HG03280 (cell line): Measurements from ENCODE around the gene FAM131A.

Source experiments
- ATAC-seq: cut with Tn5 transposase; IDR thresholded peaks from one replicate; pipeline ENCODE4 v1.9.1; 2021; ENCODE audit warnings: mild to moderate bottlenecking, moderate library complexity; ENCODE audit not compliant: unreplicated experiment

The FAM131A gene

DNA sequence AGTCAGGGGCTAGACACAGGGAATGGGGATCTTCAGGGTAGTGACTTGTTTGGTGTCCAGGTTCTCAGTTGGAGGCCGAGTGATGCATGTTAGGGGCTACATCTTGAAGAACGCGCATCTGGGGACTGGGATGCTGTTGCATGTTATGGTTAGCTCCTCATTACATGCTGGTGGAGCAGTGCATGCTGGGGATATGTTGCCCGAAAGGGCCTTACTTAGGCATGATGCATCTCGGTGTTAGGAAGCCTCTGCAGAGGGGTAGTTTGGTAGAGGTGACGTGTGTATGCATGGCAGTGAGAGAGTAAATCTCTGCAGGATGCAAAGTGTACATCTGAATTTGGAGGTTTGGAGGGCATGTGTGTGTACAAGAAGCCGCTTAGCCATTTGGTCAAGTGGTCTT is 20.6 kb upstream of the FAM131A start:
- ATAC-seq: no peak

DNA sequence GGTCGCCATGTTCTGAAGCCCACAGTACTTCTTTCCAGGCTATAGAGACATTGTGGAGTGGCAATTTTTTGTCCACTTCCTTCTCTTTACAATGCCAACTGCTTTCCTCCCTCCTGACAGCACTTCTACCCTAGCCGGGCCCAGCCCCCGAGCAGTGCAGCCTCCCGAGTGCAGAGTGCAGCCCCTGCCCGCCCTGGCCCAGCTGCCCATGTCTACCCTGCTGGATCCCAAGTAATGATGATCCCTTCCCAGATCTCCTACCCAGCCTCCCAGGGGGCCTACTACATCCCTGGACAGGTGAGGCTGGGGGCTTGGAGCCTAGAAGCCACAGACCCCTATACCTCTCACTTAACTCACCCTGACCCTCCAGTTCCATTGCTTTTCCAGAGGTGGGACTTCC is 20.2 kb upstream of the FAM131A start:
- ATAC-seq: no peak

DNA sequence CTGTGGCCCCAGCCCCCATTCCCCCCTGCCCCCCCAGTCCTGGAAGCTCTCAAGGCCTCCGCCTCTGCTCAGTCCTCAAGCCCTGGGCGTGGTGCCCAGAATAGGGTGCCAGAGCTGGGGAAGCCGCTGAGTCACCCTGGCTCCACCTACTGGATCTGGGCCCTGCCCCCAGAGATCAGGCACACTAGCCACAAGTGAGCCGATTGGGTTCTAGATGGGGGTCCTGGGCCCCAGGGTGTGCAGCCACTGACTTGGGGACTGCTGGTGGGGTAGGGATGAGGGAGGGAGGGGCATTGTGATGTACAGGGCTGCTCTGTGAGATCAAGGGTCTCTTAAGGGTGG is 17.3 kb upstream of the FAM131A start:
- no peak for ATAC-seq

DNA sequence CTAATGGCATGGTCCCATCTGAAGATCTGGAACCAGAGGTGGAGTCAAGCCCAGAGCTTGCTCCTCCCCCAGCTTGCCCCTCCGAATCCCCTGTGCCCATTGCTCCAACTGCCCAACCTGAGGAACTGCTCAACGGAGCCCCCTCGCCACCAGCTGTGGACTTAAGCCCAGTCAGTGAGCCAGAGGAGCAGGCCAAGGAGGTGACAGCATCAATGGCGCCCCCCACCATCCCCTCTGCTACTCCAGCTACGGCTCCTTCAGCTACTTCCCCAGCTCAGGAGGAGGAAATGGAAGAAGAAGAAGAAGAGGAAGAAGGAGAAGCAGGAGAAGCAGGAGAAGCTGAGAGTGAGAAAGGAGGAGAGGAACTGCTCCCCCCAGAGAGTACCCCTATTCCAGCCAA is 15.7 kb upstream of the FAM131A start:
- ATAC-seq: no peak

DNA sequence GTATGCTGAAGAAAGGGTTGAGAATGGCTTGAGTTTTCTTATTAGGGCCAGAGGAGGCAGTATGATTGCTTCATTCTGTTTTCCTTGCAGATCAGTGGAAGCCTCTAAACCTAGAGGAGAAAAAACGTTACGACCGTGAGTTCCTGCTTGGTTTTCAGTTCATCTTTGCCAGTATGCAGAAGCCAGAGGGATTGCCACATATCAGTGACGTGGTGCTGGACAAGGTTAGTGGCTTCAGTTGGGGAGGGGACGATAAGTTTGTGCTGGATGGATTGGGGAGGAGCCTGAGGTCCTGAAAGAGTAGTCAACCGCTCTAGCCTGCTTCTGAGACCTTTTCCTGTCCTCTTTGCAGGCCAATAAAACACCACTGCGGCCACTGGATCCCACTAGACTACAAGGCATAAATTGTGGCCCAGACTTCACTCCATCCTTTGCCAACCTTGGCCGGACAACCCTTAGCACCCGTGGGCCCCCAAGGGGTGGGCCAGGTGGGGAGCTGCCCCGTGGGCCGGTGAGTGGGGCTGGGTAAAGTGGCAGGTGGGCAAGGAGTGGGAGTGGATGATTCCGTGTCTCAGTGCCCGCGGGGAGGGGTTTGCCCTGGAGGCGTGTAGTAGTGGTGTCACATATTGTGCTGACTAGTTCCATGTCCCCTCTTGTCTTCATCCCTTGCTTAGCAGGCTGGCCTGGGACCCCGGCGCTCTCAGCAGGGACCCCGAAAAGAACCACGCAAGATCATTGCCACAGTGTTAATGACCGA is 14.5 kb upstream of the FAM131A start:
- ATAC-seq: no peak

DNA sequence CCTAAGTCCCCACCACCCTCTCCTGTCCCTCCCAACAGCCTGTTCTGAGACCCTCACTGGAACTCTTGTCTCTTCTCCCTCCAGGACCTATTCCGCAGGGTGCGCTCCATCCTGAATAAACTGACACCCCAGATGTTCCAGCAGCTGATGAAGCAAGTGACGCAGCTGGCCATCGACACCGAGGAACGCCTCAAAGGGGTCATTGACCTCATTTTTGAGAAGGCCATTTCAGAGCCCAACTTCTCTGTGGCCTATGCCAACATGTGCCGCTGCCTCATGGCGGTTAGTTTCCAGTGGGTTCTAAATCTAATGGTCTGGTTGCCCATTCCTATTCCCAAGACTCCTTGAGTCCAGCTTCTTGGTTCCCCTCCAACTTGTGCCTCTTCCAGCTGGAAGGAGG is 13.7 kb upstream of the FAM131A start:
- no peak for ATAC-seq

DNA sequence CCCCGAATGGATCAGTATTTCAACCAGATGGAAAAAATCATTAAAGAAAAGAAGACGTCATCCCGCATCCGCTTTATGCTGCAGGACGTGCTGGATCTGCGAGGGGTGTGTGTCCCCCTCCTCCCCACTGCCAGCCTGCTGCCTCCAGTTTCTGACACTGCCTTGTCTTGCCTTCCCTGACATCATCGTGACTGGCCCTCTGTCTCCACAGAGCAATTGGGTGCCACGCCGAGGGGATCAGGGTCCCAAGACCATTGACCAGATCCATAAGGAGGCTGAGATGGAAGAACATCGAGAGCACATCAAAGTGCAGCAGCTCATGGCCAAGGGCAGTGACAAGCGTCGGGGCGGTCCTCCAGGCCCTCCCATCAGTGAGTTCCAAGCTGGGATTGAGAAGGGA is 12.1 kb upstream of the FAM131A start:
- no peak for ATAC-seq

DNA sequence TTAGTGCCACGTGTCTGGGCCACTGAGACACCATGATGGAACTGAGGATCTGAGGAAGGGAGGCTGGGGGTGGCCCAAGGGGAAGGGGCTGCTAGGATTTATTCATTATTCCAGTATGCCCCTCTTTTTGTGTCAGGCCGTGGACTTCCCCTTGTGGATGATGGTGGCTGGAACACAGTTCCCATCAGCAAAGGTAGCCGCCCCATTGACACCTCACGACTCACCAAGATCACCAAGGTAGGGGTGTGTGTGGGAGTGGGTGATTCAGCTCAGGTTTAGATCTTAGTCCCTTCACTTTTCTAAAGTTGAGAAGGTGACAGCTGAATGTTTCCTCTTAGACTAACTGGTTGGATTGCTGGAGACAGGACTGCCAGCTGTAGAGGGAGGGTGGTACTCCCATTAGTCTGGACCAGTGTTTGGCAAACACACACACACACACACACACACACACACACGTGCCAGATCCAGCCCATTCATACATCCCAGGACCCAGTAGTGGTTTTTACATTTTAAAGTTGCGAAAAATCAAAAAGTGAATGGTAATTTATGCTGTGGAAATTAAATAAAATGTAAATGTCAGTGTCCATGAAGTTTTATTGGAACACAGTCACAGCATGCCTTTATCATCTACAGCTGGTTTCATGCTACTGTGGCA is 11.6 kb upstream of the FAM131A start:
- no peak for ATAC-seq

DNA sequence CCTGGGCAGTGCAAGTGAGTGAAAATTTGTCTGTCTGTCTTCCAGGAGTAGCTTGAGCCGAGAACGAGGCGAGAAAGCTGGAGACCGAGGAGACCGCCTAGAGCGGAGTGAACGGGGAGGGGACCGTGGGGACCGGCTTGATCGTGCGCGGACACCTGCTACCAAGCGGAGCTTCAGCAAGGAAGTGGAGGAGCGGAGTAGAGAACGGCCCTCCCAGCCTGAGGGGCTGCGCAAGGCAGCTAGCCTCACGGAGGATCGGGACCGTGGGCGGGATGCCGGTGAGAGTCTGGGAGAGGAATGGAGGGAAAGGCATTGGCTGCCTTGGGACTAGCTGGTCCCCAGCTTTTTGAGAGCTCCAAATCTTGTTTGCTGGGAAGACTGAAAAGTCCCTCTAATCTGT is 10.2 kb upstream of the FAM131A start:
- no peak for ATAC-seq

DNA sequence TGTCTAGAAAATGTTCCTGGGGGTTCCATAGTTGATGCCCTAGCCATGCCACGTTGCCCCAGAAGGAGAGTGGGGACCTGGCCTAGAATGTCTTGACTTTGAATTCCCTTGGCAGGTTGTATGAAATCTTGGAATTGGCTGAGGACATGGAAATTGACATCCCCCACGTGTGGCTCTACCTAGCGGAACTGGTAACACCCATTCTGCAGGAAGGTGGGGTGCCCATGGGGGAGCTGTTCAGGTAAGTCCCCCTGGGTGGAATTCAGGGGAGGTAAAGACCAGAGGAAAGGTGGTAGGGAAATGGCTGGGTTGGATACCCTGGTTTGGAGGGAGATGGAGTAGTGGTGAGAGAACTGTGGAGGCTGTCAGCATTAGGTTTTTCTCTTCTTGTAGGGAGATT is 8.9 kb upstream of the FAM131A start:
- ATAC-seq: no peak

DNA sequence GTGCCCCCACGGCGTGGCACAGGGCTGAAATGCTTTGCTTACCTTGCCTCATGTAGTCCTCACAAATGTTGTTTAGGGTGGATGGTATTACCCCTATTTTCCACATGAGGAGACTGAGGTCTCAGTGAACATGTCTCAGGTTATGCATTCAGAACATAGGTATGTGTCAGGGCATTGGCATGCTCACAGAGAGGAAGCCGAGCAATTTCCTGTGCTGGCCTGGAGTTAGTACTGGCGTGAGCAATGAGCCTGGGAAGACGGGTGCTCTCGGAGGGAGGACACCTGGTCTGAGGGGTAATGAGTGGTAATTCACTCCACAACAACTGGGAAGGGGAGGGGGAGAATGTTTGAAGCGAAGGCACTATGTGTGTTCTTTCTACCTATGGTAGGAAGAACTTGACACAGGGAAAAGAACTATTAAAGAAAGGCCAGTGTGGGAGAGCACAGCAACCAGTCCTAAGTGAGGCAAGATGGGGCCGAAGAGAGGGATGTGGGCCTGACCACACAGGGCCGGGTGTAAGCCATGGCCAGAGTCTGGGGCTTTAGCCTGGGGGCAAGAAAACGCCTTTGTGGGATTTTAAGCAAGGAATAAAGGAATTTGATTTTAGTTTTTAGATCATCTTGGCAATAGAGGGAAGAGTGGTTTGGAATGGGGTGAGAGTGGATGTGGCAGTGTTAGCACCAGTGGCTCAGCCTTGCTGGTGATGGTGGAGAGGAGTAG is 4.9 kb upstream of the FAM131A start:
- no peak for ATAC-seq

DNA sequence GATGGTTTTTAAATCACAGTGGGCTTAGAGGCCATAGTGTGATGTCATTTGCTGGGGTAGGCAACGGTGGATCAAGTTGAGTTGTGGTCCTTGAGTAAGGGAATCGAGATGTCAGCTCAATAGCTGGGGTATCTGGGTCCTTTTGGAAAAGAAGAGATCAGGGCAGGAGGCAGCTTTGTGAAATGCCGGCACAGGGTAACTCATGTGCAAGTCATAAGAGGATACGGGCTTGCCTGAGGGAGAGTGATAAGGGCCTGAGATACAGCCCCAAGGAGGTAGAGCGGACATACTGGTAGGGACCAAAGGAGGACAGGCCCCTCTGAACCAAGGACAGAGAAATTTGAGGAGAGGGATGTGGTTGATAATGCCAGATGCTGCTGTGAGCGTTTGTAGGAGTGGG is 4.2 kb upstream of the FAM131A start:
- no peak for ATAC-seq

DNA sequence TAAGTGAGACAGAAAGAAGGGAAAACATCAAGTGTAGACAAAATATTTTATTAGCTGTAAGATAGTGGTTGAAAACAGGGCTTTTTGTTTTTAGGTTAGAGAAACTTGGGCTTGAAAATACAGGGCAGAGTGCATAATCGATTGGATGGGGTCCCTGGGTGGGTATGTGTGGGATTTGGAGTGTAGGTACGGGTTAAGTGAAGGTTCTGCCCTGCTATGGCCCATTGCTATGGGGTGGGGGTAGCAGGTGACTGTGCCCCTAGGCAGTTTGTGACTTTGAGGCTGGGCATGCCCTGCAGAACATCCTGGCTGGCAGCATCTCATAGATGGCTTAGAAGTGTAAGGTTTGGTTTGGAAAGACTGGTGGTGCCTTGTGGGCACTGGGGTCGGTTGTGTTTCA is 3.7 kb upstream of the FAM131A start:
- no peak for ATAC-seq

DNA sequence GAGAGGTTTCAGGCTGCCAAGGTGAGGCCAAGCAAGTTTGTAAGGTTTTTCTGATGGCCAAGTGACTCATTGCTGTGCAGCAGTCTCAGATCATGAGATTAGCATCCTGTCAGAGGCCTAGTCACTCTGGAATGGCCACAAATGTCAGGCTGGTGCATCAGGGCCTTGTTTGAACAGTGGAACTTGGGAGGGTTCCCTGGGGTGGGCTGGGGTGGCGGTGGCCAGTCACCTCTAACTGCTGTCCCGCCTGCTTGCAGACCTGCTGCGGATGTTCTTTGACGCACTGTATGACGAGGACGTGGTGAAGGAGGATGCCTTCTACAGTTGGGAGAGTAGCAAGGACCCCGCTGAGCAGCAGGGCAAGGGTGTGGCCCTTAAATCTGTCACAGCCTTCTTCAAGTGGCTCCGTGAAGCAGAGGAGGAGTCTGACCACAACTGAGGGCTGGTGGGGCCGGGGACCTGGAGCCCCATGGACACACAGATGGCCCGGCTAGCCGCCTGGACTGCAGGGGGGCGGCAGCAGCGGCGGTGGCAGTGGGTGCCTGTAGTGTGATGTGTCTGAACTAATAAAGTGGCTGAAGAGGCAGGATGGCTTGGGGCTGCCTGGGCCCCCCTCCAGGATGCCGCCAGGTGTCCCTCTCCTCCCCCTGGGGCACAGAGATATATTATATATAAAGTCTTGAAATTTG is 2.8 kb upstream of the FAM131A start:
- no peak for ATAC-seq

DNA sequence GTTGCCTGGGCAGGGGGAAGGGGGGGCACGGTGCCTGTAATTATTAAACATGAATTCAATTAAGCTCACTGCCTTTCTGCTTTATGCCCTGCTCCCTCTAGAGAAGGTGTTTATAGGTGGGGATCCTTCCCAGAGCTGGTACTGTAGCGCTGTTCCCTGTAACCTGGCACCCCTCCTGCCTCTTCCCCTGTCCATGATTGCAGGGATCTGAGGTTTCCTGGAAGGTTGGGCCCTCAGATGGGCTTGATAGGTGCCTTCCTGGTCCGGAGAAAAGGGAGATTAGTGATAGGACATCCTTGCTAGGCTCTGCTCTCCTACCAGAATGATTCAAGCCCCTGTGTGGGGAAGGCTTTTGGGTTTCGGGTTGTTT is 2.1 kb upstream of the FAM131A start:
- ATAC-seq: no peak

DNA sequence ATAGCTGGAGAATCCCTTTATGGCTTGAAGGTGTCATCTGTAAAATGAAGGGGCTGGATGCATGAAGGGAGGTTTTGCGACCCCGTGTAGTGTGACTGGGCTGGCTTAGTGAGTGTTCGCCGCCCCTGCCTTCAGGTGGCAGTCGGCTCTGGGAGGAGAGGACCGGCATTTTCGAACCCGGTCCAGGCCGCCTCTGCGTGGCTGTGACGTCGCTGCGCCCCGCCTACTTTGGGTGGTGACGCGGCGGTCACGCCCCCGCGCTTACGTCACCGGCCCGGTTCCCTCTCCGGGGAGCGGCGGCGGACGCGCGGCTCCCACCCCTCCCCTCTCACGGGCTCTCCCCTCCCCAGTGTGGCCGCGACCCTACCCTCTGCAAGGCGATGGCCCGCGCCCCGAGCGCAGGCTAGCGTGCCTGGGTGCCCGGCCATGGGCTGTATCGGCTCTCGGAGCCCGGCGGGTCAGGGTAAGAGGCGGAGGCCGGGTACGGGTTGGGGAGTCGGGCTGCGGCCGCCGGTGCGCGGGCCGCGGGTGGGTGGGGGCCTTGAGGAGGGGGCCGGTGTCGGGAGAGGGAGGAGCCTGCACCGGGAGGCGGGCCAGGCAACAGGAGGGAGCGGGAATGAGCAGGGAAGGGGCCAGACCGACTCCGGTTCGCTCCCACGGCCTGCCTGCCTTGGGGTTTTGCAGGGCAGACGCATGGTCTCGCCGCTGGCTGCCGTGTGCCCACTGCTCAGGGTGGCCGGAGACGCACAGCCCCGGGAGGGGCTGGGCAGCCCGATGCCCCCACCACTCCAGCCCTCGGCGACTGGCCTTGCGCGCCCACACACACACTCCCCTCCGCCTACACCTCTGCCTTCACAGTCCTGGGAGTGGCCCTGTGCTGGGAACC is 1.5 kb upstream of the FAM131A start:
- ATAC-seq: peak; percentile 84

DNA sequence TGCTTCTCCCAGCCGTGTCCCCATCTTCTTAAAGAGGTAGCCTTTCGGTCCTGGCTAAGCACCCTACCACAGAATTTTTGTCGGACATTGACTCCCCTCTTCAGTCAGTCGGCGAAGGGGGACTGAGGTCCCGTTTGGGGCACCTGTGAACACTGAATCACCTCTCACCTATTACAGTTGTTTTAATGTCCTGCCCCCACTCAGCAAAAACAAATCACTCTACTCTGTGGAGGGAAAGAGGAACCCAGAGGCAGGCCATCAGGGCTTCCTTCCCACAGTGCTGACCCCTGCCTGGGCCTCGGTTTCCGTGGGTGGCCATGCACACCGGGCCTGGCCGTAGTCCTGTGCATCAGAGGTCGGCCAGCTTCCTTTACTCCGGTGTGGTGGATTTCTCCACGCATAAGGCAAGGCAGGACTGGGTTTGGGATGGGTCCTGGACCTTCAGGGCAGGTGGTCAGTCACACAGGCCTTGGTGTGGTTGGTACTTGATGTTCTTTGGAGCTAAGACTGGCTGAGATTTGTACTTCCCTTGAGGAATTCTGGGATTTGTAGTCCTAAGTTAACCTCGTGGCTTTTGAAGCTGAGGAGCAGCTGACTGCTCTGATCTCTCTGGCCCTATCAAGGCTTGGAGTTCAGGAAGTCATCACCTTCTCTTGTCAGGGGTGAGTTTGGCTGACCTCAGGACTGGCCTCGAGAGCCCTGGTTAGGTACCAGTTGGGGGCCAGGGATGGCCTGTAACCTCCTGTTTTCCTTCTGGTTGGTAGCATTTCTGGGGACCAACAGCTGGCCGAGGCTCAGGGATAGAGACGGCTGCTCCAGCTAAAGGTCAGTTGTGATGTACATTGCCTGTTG is 627 bp upstream of the FAM131A start:
- ATAC-seq: no peak

DNA sequence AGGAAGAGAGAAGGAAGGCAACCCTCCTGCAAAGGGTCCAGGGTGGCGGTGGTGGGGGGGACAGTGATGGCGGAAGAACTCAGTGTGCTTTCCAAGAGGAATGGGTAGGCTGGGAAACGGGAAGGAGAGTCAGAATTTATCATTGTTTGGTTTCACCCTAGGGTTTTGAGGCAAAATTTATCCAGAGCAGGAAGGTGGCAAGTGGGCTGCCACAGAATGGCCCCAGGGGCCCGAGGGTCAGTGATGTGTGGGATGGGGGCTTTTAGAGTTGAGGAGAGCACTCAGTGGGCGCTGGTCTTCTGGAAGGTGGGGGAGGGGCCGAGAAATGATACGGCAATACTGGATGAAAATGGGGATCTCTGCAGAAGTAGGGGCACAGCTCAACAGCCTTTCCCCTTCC is 581 bp downstream of the FAM131A start:
- no peak for ATAC-seq

DNA sequence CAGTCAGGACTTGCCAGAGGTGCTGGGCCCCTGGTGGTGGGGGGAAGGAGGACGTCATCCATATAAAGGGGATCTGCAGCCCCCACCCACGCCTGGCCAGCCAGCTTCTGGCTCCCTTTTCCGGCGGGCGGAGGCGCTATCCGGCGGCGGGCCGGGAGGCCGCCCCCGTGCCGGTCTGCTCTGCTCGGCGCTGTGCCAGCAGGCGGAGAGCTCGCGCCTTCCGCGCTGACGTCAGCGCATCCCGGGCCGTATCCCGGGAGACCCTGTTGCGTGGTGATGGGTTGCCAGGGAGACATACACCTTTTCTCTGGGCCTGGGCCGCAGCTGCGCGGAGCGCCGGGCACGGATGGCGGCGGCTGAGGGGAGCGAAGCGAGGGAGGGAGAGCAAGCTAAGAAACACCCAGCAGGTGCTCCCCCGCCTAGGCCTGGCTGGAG is 1.1 kb downstream of the FAM131A start:
- ATAC-seq: no peak

DNA sequence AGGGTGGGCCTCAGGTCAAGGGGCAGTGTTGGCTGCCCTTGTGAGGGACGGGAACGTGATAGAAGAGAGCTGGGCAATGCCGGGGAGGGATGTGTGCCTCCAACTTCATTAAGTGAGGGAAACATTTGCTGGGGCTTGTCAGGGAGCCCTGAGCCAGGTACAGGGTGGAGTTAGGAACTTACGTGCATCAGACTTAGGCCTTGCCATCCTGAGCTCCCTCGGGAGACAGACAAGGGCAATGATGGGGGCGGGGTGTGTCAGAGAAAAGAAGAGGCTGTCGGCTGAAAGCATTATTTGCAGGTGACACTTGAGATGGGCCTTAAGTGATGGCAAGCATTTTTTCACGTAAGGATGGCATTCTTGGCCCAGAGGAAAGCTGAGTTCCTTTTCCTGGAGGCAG is 1.6 kb downstream of the FAM131A start:
- no peak for ATAC-seq
